Inferior parietal cortex (tissue), 1 donor: Measurements from ENCODE around the gene LRRC10B.

Experiments used
- DNase-seq: peaks from one replicate; pipeline ENCODE4 v3.0.0-alpha.2; 2016; ENCODE audit errors: extremely low spot score

Gene LRRC10B

DNA sequence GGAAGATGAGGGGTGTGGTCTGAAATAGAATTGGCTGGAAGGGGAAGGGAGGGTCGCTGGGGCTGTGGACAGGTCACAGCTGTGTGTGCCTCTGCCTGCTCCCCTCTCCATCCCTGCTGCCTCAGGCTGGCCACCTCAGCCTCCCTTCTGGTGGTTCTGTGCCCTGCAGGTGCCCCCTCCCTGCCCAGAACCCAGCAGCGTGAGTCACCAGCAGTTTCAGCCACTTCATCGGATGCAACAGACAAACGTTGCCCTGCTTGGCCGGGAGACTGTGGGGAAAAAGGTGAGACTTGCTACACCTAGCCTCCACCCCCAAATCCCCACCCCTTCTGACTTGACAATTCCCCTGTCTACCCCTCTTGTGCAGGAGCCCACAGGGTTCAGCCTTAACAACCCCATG, 21.8 kb upstream of the LRRC10B start:
- no peak for DNase-seq

DNA sequence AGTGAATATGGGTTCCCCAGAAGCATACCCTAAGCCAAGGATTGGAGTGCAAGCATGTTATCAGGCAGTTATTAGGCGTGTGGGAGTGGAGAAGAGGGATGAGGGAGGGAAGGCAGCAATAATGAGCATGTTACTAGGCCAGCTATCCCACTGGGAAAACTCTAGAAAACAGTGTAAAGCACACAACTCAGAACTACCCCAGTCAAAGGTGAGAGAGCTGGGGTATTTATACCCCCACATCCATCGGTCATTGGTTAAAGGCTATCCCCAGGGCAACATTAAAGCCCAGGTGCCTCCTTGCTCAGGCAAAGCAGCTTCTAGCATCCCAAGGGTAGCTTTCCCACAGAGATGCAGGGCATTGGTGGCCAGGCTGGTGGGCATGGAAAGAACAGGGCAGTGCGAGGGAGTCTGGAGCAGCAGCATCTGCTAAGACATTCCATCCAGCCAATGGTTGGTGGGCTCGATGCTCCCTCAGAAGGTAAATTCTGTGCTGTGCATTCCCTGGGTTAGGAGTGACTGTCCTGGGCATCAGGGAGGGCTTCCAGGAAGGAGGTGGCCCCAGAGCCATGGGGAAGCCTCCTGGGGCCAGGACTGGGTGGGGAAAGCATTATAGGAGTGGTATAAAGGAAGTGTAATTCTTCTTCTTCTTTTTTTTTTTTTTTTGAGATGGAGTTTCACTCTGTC, 21.1 kb upstream of the LRRC10B start:
- DNase-seq = no peak

DNA sequence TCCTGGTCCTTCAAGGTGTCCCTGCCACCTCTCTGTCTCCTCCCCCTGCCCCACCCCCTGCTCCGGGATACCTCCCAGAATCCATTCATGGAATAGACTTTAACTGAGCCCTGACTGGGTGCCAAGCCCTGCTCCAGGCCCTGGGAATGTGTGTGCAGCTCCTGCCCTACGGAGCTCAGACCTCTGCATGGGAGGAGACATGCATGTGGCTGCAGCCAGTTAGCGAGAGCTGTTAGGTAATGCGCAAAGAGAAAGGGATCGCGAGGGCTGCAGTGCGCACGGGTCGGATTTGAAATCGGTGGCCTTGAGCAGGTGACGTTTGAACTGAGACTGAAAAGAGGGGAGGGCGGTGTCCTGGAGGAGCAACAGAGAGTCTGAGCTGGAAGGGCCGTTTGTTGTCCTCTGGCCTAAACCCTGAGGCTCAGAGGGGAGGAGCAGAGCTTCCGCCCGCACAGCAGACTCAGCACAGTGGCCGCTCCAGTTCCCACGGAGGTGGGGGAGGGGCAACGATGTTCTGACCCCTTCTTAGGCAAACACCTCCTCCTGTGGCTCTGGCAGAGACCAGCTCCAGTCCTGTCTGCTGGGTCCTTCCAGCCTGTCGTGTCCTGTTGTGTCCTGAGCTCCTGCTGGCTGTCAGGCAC, 19.8 kb upstream of the LRRC10B start:
- no peak for DNase-seq

DNA sequence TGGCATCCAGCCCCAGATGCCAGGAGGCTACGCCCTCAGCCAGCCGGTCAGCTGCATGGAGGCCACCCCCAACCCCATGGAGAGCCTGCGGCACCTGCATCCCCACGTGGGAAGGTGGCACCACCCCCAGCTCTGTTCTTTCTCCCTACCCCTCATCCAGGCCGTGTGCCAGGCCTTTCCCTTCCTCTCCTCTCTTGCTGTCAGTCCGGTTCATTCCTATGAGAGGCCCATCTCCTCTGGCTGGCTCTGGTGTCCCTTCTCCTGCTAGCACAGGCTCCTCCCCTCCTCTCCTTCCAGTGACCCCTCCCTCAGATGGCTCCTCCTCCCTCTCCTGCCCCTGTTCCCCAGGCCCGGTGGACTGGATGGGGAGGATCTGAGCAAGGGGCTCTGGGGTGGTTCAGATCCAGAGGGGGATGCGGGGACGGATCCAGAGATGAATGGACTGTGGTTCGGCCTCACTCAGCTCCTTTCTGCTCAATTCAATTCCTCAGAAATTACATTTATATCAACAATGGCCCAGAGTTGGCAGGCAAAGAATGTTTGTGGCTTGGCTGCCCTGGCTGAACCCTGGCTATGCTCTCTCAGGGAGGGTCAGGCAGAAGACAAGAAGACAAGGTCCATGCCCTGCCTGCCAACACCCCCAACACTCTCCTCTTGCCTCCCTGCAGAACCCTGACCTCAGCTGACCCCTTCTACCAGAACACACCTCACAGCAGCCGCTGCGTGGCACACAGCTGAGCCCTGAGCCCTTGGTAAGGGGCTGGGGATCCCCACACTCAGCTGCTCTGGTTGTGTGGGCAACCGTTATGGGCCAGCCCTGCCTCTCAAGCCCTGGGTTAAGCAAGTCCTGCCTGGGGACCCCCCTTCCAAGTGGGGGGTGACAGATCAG, 18.5 kb upstream of the LRRC10B start:
- DNase-seq = no peak

DNA sequence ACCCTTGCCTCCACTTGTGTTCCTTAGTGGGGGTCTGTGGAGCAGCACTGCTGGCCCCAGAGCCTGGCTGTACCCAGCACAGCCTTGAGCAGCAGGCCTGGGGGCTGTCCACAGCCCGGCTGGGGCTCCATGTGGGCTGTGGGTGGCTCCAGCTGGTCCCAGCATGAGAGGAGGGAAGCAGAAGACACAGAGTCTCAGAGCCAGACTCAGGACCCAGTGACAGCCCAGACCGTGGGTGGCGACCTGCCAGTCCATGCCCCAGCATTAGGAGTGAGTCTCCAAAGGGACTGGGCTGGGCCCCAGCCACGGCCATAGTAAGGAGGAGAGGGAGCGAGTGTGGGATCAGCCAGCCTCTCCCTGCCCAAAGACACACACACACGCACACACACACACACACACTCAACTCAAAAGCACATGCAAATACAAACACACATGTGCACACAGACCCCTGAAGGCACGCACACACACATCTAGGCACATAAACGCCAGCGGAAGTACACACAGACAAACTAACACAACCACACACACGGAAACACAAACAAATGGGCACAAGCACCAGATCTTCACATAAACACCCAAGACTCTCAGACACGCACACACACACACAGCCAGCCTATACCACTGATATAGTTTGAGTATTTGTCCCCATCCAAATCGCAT, 16.7 kb upstream of the LRRC10B start:
- no peak for DNase-seq

DNA sequence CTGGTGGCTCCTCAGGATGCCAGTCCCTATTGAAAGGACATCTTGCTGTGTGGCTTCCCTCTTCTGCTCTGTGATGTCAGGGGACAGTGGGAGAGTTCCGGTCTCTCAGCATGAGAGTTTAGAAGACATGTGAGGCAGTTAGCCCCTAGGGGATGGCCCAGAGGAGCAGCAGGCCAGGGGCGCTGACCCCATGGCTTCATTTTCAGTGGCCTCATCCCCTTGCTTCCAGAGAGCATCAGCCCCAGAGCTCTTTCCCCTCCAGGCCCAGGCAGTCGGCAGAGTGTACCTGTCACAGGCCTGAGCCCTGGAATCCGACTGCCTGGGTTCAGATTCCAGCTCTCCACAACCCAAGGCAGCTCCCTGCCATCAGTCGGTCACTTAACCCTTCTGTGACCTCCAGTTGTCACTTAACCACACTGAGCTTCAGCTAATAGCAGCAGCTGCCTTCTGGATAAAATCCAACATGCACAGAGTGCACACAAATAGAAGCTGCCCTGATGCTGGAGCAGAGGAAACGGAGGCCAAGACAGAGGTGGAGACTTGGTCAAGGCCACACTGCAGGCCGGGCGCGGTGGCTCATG, 14.1 kb upstream of the LRRC10B start:
- DNase-seq = no peak

DNA sequence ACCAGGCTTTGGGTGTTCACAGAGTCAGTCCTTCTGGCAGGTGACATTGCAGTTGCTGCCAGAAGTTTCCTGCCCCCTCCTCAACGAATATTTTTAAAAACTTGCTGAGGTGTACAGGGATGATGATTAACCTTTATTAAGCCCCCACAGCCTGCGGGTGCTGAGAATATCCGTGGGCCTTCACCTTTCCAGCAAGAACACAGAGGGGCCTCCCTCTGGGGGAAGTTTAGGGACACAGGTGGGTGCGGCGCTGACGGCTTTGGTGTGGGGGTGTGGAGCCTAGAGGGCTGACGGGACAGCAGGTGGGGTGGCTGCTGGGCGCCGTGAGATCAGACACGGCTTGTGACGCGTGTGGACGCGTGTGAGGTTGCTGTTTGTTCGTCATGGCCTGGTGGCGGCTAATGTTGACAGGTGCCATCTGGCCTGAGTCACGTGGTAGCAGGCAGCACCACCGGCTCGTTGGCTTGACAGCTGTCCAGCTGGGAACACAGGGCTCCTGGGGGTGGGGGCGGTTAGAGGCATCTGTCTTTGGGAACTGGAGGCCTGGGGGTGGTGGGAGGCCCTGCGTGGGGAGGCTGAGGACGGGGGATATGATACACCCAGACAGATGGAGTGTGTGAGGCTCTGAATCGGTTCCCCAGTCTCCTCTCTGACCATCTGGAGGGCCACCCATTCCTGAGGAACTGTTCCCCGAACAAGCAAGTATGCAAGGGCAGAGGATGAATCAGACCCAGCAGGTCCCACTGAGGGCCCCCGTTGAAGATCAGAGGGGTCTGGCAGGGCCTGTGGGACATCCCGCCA, 12.5 kb upstream of the LRRC10B start:
- no peak for DNase-seq

DNA sequence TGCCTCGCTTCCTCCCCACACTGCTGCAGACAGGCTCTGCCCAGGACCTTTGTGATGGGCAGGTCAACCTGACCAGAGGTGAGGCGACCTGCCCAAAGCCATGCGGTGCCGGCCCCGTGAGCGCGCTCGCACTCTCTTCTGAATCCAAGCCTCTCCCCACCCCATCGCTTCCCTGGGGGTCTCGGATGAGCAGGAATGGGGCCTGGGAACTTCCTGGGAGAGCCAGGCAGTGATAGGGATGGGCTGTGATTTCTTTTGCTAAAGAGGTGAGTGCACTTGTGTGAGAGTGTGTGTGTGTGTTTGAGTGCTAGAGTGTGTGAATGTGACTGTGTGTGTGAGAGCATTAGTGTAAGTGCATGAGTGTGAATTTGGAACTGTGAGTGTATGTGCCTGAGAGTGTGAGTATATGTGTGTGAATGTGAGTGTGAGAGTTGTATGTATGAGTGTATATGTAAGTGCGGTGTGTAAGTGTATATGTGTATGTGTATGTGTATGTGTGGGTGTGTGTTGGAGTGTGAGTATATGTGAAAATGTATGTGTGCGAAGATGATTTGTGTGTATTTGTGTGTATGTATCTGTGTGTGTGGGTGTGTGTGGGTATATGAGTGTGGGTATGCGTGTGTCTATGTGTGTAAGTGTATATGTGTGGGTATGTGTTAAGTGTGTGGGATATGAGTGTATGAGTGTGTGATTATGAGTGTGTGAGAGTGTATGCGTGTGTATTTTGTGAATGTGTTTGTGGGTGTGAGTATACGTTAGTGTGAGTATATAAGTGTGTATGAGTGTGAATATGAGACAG, 11.7 kb upstream of the LRRC10B start:
- DNase-seq = no peak

DNA sequence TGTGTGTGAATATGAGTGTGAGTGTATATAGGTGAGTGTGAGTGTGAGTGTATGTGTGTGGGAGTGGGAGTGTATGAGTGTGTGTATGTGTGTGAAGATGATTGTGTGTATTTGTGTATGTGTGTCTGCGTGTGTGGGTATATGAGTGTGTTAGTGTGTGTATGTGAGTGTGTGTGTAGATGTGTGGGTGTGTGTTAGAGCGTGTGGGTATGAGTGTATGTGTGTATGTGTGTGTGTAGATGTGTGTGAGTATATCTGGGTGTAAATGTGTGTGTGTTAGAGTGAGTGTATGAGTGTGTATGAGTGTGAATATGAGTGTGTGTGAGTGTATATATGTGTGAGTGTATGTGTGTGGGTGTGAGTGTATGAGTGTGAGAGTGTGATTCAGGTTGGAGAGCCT, 11.1 kb upstream of the LRRC10B start:
- no peak for DNase-seq

DNA sequence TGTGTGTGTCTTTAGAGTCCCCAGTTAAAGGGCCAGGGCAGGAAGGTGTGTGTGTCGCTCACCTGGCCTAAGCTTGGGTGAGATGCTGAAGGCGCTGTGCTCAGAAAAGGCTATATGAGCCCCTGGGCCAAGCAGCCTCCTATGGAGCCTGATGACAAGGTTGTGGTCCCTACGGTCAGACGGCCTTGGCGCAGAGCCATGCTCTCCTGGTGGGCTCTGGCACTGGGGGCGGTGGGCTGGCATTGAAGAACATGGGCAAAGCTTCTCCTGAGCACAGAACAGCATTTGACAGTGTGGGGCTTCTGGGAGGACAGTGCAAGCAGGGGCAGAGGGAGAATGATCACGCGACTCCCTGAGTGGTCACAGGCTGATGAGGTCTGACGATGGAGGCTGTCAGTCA, 10.7 kb upstream of the LRRC10B start:
- no peak for DNase-seq

DNA sequence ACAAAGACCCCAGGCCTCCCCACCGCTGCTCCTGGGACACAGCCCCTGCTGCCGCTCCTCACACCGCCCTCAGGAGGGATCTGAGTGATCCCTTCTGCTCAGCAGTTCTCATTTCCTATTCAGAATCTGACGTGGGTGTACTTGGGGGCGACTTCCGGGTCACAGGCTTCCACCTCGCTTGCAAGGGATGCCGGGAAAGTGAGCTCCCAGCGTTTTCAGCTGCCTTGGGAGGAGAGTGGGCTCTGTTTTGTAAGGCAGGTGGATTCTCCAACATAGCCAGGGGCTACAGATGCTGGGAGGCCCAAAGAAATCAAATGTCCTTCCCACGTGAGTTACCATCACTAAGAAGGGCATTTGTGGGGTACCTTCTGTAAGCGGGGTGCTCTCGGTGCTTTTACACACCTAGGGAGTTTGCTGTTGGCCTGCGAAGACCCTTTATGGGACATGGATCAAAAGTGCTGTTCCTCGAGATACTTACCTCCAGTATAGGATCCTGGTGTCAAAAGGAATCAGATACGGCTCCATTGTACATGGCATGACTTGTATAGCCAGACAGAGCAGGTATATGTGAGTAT, 9.7 kb upstream of the LRRC10B start:
- no peak for DNase-seq

DNA sequence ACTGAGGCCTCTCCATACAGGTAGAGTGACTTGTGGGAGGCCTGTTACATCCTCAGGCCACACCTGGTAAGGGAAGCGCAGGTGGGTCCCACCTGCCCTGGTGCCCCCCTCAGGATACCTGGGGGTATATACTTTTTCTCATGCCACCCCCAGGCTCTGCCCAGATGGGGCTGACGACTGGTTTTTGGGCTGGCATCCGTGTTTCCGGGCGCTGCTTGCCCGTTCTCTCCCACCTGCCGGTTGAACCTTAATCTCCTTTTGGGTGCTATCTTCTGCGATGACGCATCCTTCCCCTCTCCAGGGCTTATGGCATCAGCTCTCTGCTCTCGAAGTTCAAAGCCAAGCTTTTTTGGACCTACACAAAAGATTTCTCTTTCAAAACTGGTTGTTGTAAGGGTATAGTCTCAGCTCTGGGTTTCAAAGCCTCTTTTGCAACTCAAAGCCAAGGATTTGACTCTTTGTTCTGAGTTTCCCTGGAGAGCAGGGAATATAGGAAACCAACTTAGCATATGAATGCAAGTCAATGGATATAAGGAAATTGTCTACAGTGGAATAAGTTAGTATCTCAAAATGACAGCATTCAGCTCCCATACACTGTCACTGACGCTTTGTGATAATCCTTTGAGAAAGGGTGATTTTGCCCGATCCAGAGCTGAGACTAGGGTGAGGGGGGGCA, 8.6 kb upstream of the LRRC10B start:
- DNase-seq = no peak

DNA sequence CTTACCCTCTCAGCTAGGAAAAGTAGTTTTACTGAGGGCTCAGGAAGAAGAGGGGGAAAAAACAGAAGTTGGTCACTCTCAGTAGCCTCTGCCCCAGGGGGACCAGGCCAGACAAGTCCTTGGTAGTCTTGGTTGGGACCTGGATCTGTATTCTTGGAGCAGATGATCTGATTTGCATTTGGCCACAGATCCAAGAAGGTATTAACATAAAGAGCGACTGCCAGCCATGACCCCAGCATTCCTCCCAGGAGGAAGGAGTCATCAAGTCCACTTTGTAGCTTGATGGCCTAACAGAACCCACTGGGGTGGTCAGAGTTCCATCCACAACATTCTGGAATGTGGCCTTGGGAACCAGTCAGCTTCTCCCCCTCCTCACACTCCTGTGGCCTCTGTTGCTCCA, 6.0 kb upstream of the LRRC10B start:
- DNase-seq = no peak

DNA sequence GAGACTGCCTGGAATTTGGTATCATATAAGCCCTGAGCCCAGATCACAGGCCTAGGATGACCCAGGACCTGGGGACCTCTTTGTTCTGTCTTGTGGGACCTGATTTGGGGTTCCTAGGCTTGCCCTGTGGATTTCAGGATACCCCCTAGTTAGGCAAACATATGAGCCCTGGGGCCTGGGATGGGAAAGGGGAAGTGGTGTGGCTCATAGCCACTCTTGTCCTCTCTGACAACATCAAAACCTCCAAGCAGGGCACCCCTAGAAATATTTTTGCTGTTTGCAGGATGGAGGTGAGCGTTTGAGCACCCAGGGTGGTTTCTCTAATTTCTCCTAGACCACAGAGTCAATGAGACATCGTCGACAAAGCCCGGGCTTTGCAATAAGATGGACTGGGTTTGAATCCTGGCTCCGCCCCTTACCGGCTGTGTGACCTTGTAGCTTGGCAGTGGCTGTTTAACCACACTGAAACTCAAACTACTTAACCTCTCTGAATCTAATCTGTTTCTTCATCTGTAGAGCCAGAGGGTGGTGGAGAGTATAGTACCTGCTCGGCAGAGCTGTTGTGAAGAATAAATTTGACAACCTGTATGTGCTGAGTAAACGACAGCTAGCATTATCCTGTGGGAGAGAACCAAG, 5.3 kb upstream of the LRRC10B start:
- no peak for DNase-seq

DNA sequence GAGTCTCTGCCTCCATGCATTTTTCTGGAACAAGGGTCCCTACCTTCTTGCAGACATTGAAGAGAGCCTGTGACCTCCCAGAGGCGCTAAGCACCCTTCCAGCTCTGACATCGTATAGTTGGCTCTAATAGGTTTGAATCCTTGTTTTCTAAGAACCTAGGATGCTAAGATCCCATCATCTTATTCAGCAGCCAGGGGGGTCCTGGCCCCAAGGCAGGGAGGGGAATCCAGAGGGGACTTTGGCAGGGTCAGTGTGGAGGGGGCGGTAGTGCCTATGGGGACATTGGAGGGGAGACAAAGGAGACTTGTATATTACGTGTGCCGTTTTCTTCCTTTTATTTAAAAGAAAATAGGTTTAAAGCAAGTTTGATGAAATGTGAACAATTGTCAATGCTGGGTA, 3.4 kb upstream of the LRRC10B start:
- no peak for DNase-seq

DNA sequence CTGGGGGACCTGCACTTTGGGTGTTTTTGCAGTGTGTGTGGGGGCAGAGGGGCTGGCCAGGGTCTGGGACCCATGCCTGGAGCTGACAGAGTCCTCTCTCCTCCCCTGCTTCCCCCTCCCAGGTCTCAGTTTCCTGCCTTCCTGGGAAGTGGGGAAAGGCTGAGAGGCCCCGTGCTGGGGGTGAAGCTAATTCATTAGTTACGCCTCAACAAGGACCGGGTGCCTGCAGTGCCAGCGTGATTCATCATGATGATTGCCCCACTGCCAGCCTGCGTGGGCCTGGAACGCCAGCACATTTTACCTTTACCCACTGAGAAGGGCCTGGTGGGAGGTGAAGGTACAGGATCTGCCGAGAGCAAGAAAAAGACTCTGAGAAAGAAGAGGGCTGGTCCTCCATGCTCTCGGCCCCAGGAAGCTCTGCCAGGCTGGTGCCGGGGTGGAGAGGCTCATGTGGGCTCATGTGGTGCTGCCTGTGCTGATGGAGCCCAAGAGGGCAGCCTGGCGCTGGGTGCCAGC, 2.9 kb upstream of the LRRC10B start:
- no peak for DNase-seq

DNA sequence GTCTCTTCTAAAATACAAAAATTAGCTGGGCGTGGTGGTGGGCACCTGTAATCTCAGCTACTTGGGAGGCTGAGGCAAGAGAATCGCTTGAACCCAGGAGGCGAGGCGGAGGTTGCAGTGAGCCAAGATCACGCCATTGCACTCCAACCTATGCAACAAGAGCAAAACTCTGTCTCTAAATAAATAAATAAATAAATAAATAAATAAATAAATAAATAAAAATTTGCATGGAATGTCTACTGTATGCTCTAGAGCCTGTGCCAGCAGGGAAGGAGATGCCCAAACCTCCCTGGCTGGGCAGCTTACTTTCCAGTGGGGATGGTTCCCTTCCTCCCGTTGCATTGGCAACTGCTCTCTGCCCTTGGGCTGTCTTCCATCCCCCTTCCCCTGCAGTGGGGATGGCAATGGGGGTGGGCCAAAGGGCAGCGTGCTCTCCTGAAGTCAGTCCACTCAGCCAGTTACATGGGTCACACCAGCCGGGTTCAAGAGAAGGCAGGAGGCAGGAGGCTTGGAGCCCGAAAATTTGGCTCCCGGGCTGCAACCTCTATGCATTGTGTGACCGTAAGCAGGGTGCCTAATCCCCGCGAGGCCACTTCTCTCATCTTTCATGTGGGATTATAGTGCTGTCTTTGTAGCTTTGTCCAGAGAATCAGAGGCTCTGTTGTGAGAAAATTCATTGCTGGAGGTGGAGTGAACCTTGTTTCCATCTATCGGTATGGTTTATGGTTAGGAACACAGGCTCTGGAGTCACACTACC, 1.4 kb upstream of the LRRC10B start:
- no peak for DNase-seq
